Spleen (tissue), 7 donors: Measurements from ENCODE around the gene TOP2B.

Source experiments
- POLR2A ChIP-seq, 3 donors: fragments of 450-650 bp; IDR thresholded peaks; one replicate each; pipeline ENCODE4 v1.5.1; 2017; ENCODE audit warnings: antibody characterized with exemption in 3 of 3, mild to moderate bottlenecking in 1 of 3
- POLR2AphosphoS5 ChIP-seq, 3 donors: sonication (generic); formaldehyde crosslinking; IDR thresholded peaks; one replicate each; pipeline ENCODE4 v1.5.1; 2017; ENCODE audit warnings: antibody characterized with exemption in 3 of 3
- TF ChIP-seq, protein P1 (sequence below), 11 experiments: fragments of 200-600 bp in 7 of 11; fragments of 450-650 bp in 4 of 11; sonication (generic) in 4 of 11; IDR thresholded peaks in 8 of 11; conservative IDR thresholded peaks in 3 of 11; 1 replicate in 7 of 11; 2 replicates in 4 of 11; pipeline versions ENCODE4 v1.4.0 to v1.8.0; 2016 to 2021; ENCODE audit warnings: antibody characterized with exemption in 11 of 11, inconsistent platforms in 4 of 11, mild to moderate bottlenecking in 1 of 11
- donor health status: DM: no; HTN: no; CAD: no; lungs with moderate emphysema.
- donor health status: DM: no; HTN: no; CAD: no.
- donor health status: DM: no; HTN: no; CAD: no.

DNA sequence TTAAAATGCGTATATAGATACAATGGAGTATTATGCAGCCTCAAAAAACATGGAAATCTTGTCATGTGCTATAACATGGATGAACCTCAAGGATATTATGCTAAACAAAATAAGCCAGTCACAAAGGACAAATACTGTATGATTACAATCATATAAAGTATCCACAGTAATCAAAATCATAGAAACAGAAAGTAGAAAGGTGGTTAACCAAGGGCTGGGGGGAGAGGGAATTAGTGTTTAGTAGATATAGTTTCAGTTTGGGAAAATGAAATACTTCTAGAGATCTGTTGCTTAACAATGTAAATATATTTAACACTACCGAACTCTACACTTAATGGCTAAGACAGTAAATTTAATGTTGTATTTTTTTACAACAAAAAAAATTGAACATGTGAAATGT lies 9.0 kb downstream of the TOP2B start:
- TF ChIP-seq, protein P1, sequence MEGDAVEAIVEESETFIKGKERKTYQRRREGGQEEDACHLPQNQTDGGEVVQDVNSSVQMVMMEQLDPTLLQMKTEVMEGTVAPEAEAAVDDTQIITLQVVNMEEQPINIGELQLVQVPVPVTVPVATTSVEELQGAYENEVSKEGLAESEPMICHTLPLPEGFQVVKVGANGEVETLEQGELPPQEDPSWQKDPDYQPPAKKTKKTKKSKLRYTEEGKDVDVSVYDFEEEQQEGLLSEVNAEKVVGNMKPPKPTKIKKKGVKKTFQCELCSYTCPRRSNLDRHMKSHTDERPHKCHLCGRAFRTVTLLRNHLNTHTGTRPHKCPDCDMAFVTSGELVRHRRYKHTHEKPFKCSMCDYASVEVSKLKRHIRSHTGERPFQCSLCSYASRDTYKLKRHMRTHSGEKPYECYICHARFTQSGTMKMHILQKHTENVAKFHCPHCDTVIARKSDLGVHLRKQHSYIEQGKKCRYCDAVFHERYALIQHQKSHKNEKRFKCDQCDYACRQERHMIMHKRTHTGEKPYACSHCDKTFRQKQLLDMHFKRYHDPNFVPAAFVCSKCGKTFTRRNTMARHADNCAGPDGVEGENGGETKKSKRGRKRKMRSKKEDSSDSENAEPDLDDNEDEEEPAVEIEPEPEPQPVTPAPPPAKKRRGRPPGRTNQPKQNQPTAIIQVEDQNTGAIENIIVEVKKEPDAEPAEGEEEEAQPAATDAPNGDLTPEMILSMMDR (IDR thresholded peaks at IDR 0.05 in 8 of 11, conservative IDR thresholded peaks at IDR 0.05 in 3 of 11): no peak
- TF ChIP-seq POLR2A (IDR thresholded peaks at IDR 0.05) (no peak), POLR2AphosphoS5 (IDR thresholded peaks at IDR 0.05) (no peak)
